BE2C (cell line): ENCODE data around the gene HOXA1.

Source experiments
- DNase-seq: peaks from one replicate; pipeline ENCODE4 v3.0.0-alpha.2; 2020
- H3K27me3 ChIP-seq: fragments of 250-450 bp; sonication (Bioruptor Pico); 2 replicates; pipeline ENCODE4 v1.5.1; 2020; ENCODE audit warnings: mild to moderate bottlenecking
- H3K36me3 ChIP-seq: fragments of 250-450 bp; sonication (Bioruptor Pico); 2 replicates; pipeline ENCODE4 v1.5.1; 2020; ENCODE audit warnings: mild to moderate bottlenecking
- H3K4me1 ChIP-seq: fragments of 250-450 bp; sonication (Bioruptor Pico); 2 replicates; pipeline ENCODE4 v1.5.1; 2020
- H3K4me3 ChIP-seq: 2 replicates; pipeline ENCODE4 v1.5.1; 2011; ENCODE audit warnings: low read depth, low read length
- H3K9me3 ChIP-seq: fragments of 250-450 bp; sonication (Bioruptor Pico); 2 replicates; pipeline ENCODE4 v1.5.1; 2020
- TF ChIP-seq, protein P1 (sequence below): IDR thresholded peaks from 2 replicates; pipeline ENCODE4 v1.5.1; 2012; ENCODE audit warnings: mild to moderate bottlenecking, low read depth, low read length

The HOXA1 gene

GRCh38 chr7:27097686-27098577 lies 2.1 kb upstream of the HOXA1 start:
- Histone ChIP-seq H3K4me3 (no peak overlapping the region), H3K4me1 (no peaks in the 10 kb centered on the region), H3K36me3 (no peaks in the 10 kb centered on the region), H3K27me3 (peaks cover 99% of the 10 kb centered on the region), H3K9me3 (no peaks in the 10 kb centered on the region; the same call in 1 of the 2 replicates)
- TF ChIP-seq, protein P1, sequence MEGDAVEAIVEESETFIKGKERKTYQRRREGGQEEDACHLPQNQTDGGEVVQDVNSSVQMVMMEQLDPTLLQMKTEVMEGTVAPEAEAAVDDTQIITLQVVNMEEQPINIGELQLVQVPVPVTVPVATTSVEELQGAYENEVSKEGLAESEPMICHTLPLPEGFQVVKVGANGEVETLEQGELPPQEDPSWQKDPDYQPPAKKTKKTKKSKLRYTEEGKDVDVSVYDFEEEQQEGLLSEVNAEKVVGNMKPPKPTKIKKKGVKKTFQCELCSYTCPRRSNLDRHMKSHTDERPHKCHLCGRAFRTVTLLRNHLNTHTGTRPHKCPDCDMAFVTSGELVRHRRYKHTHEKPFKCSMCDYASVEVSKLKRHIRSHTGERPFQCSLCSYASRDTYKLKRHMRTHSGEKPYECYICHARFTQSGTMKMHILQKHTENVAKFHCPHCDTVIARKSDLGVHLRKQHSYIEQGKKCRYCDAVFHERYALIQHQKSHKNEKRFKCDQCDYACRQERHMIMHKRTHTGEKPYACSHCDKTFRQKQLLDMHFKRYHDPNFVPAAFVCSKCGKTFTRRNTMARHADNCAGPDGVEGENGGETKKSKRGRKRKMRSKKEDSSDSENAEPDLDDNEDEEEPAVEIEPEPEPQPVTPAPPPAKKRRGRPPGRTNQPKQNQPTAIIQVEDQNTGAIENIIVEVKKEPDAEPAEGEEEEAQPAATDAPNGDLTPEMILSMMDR = no peak
- DNase-seq = no peak

GRCh38 chr7:27096768-27097514 lies 1.1 kb upstream of the HOXA1 start:
- H3K9me3 ChIP-seq = no peaks in the 10 kb centered on the region
- peaks cover 99% of the 10 kb centered on the region for H3K27me3 ChIP-seq
- DNase-seq = no peak
- no peak overlapping the region for H3K4me3 ChIP-seq
- no peaks in the 10 kb centered on the region for H3K4me1 ChIP-seq
- TF ChIP-seq, protein P1 = no peak
- H3K36me3 ChIP-seq = no peaks in the 10 kb centered on the region

DNA sequence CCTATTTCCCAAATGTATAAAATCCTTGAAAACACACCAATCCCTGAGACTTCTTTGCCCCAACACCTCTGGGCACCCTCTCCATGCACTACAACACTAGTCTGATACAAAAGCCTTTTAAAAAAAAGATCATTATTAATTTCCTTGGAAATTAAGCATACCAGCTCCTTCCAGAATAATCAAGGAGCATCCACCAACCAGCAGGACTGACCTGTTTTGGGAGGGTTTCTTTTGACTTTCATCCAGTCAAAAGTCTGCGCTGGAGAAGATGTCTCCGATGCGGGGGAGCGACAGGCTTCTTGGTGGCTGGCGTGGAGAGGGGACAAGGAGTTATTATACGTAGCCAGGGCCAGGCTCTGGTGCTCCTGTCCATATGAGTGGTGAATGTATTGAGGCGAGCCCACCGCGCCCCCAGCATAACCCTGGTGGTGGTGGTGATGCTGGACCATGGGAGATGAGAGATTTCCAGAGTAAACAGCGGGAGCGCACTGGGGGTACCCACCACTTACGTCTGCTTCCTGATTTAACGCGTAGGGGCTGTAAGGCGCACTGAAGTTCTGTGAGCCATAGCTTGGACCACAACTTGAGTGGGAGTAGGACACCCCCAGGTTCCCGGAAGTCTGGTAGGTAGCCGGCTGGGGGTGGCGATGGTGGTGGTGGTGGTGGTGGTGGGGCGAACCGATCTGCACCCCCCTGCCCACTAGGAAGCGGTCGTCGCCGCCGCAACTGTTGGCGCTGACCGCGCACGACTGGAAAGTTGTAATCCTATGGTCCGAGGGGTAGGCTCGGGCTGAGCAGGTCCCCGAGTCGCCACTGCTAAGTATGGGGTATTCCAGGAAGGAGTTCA lies 527 bp downstream of the HOXA1 start:
- Histone ChIP-seq H3K9me3 (no peaks in the 10 kb centered on the region), H3K36me3 (no peaks in the 10 kb centered on the region), H3K27me3 (peaks cover 99% of the 10 kb centered on the region), H3K4me1 (no peaks in the 10 kb centered on the region), H3K4me3 (no peak overlapping the region)
- no peak for DNase-seq
- TF ChIP-seq, protein P1 = no peak

DNA sequence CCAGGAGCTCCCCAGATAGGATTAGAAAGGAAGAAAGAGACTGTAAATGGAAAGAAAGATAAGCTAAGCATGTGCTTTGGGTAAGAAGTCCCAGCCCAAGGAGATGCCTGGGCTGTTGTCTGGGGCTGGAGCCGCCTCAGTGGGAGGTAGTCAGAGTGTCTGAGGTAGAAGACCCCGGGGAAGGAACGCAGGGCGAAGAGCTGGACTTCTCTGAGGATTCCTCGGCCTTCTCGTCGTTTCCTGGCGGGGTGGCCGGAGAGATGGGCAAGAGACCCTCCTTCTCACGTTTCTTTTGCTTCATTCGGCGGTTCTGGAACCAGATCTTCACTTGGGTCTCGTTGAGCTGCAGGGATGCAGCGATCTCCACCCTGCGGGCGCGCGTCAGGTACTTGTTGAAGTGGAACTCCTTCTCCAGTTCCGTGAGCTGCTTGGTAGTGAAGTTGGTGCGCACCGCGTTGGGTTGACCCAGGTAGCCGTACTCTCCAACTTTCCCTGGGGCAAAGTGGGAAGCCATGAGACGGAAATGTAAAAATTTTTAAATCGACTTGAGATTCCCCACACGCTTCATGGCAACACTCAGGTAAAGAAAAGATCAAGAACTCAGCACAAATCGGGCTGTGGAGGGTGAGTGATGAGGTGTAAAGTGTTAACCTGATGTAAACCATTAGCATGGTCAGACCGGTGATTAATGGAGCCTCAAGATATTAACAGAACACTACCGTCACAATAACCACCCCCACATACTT lies 1.3 kb downstream of the HOXA1 start:
- DNase-seq = no peak
- no peak overlapping the region for H3K4me3 ChIP-seq
- H3K9me3 ChIP-seq = no peaks in the 10 kb centered on the region
- TF ChIP-seq, protein P1 = no peak
- H3K4me1 ChIP-seq = no peaks in the 10 kb centered on the region
- H3K36me3 ChIP-seq = no peaks in the 10 kb centered on the region
- peaks cover 99% of the 10 kb centered on the region for H3K27me3 ChIP-seq

- H3K9me3 ChIP-seq = no peaks in the 10 kb centered on the region
- DNase-seq = no peak
- no peak overlapping the region for H3K4me3 ChIP-seq
- H3K27me3 ChIP-seq = peaks cover 99% of the 10 kb centered on the region
- TF ChIP-seq, protein P1 = no peak
- H3K36me3 ChIP-seq = no peaks in the 10 kb centered on the region
- no peaks in the 10 kb centered on the region for H3K4me1 ChIP-seq
Observed at GRCh38 chr7:27093184-27093895, 2.5 kb downstream of the HOXA1 start.
